GM12878 (cell line): Measurements from ENCODE around the gene GINM1.

Experiments used
- CREM ChIP-seq: IDR thresholded peaks from 2 replicates; pipeline ENCODE4 v1.6.1; 2014; ENCODE audit warnings: antibody characterized with exemption, low read depth
- EP300 ChIP-seq, 2 experiments: fragments of 150-350 bp in 1 of 2; IDR thresholded peaks; 2 replicates each; pipeline ENCODE4 v1.6.1; 2011 to 2012; ENCODE audit warnings: low read depth in 2 of 2, low read length in 2 of 2, borderline replicate concordance in 1 of 2, improper control_type of control experiment in 1 of 2, inconsistent platforms in 1 of 2; ENCODE audit not compliant: control insufficient read depth in 1 of 2
- JUNB ChIP-seq: IDR thresholded peaks from 2 replicates; pipeline ENCODE4 v1.6.1; 2016; ENCODE audit warnings: antibody characterized with exemption, mild to moderate bottlenecking
- POLR2A ChIP-seq: IDR thresholded peaks from 2 replicates; pipeline ENCODE4 v1.6.1; 2011; ENCODE audit warnings: low read depth, mild to moderate bottlenecking, low read length

GRCh38 chr6:149559389-149559788, 6.8 kb upstream of the GINM1 start:
- no peak for TF ChIP-seq CREM
- no peak for TF ChIP-seq JUNB
- TF ChIP-seq EP300 (IDR thresholded peaks at IDR 0.05; ENCODE audit: borderline replicate concordance in 1 of 2, control insufficient read depth in 1 of 2, low read depth in 2 of 2, low read length in 2 of 2): no peak
- TF ChIP-seq POLR2A: no peak
